A549 (cell line): ENCODE results near the gene ARL10.

Experiments used
- CTCF ChIP-seq: fragments of >200 bp; sonication (Bioruptor Twin); formaldehyde crosslinking; IDR thresholded peaks from 3 replicates; pipeline ENCODE4 v1.5.1; 2016
- EP300 ChIP-seq, 2 experiments: fragments of >200 bp; sonication (Bioruptor Twin); formaldehyde crosslinking; IDR thresholded peaks; 2 replicates in 1 of 2; 3 replicates in 1 of 2; pipeline ENCODE4 v1.6.1; 2016 to 2017
- ESRRA ChIP-seq: fragments of 150-350 bp; IDR thresholded peaks from 2 replicates; pipeline ENCODE4 v1.6.1; 2014; ENCODE audit warnings: mild to moderate bottlenecking, low read length, borderline replicate concordance
- JUN ChIP-seq, 2 experiments: fragments of >200 bp; sonication (Bioruptor Twin); formaldehyde crosslinking; IDR thresholded peaks; 2 replicates in 1 of 2; 3 replicates in 1 of 2; pipeline ENCODE4 v1.6.1; 2016 to 2017
- KDM1A ChIP-seq: fragments of 200-600 bp; sonication (generic); IDR thresholded peaks from 2 replicates; pipeline ENCODE4 v1.6.1; 2016; ENCODE audit warnings: low read depth, mild to moderate bottlenecking
- KDM5A ChIP-seq: fragments of 200-600 bp; sonication (generic); IDR thresholded peaks from 2 replicates; pipeline ENCODE4 v1.6.1; 2016; ENCODE audit warnings: antibody characterized with exemption, mild to moderate bottlenecking
- MAZ ChIP-seq: fragments of 150-350 bp; IDR thresholded peaks from 2 replicates; pipeline ENCODE4 v1.6.1; 2014; ENCODE audit warnings: antibody characterized with exemption, low read depth, low read length, borderline replicate concordance
- MYC ChIP-seq: IDR thresholded peaks from 2 replicates; pipeline ENCODE4 v1.6.1; 2012; ENCODE audit warnings: mild to moderate bottlenecking, inconsistent platforms, low read length, improper control_type of control experiment, borderline replicate concordance
- POLR2AphosphoS2 ChIP-seq: conservative IDR thresholded peaks from 2 replicates; pipeline ENCODE4 v1.6.1; 2012; ENCODE audit warnings: low read length, improper control_type of control experiment, inconsistent platforms
- RAD21 ChIP-seq, 2 experiments: fragments of >200 bp in 1 of 2; sonication (Bioruptor Twin) in 1 of 2; formaldehyde crosslinking in 1 of 2; IDR thresholded peaks in 1 of 2; conservative IDR thresholded peaks in 1 of 2; 2 replicates in 1 of 2; 3 replicates in 1 of 2; pipeline ENCODE4 v1.6.1; 2012 to 2018; ENCODE audit warnings: inconsistent platforms in 1 of 2
- RFX5 ChIP-seq: fragments of 450-650 bp; IDR thresholded peaks from 2 replicates; pipeline ENCODE4 v1.7.1; 2014; ENCODE audit warnings: antibody characterized with exemption, mild to moderate bottlenecking, moderate library complexity
- RNF2 ChIP-seq: fragments of 200-600 bp; sonication (generic); IDR thresholded peaks from 2 replicates; pipeline ENCODE4 v1.6.1; 2016; ENCODE audit warnings: low read depth, mild to moderate bottlenecking, antibody characterized with exemption, moderate library complexity, borderline replicate concordance

DNA sequence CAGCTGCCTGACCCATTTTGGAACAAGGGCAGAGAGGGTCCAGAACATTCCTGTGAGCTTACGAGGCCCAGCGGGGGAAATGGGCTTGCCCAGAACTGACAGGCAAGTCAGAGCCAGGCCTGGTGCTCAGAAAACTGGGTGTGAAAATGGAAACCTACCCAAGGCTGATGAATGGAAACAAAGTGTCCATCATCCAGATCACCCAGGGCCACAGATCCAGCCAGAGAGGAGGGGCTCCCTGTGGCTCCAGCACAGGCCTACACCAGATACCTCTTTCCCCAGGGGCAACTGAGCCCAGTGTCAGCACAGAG lies 47.9 kb downstream of the ARL10 start:
- TF ChIP-seq CTCF (no peak), ESRRA (no peak), JUN (IDR thresholded peaks at IDR 0.05) (no peak), POLR2AphosphoS2 (no peak), RNF2 (no peak), RAD21 (conservative IDR thresholded peaks at IDR 0.05 in 1 of 2, IDR thresholded peaks at IDR 0.05 in 1 of 2) (no peak), EP300 (IDR thresholded peaks at IDR 0.05) (no peak), MAZ (no peak), RFX5 (no peak), KDM5A (no peak), KDM1A (no peak), MYC (no peak)
